GM19193 (cell line): ENCODE measurements around the gene VPS45.

ENCODE experiments used
- POLR2A ChIP-seq: IDR thresholded peaks from 4 replicates; pipeline ENCODE4 v1.6.1; 2011; ENCODE audit not compliant: insufficient read depth, insufficient read length; ENCODE audit errors: extremely low read depth

Gene VPS45

GRCh38 chr1:150094734-150095265 is 27.2 kb downstream of the VPS45 start:
- TF ChIP-seq POLR2A = no peak

- TF ChIP-seq POLR2A = no peak
These were observed 35.4 kb downstream of the VPS45 start for GRCh38 chr1:150102986-150103385.

- TF ChIP-seq POLR2A = no peak
These were observed 38.8 kb downstream of the VPS45 start for GRCh38 chr1:150106341-150106740.

- TF ChIP-seq POLR2A = no peak
These were observed 42.0 kb downstream of the VPS45 start for GRCh38 chr1:150109586-150109985.

GRCh38 chr1:150110116-150110515 is 42.5 kb downstream of the VPS45 start:
- TF ChIP-seq POLR2A = no peak

GRCh38 chr1:150111670-150112069 is 44.1 kb downstream of the VPS45 start:
- no peak for TF ChIP-seq POLR2A

- TF ChIP-seq POLR2A = no peak
These were observed 47.5 kb downstream of the VPS45 start for GRCh38 chr1:150115121-150115520.

- no peak for TF ChIP-seq POLR2A
These were observed 51.1 kb downstream of the VPS45 start for GRCh38 chr1:150118716-150119115.

GRCh38 chr1:150121236-150121862 is 53.8 kb downstream of the VPS45 start:
- no peak for TF ChIP-seq POLR2A

GRCh38 chr1:150126811-150127210 is 59.2 kb downstream of the VPS45 start:
- TF ChIP-seq POLR2A = no peak

GRCh38 chr1:150127464-150127863 is 59.9 kb downstream of the VPS45 start:
- TF ChIP-seq POLR2A = no peak

- no peak for TF ChIP-seq POLR2A
These were observed 60.3 kb downstream of the VPS45 start for GRCh38 chr1:150127868-150128267.

- no peak for TF ChIP-seq POLR2A
These were observed 64.8 kb downstream of the VPS45 start for GRCh38 chr1:150132372-150132771.

GRCh38 chr1:150134537-150134936 is 67.0 kb downstream of the VPS45 start:
- no peak for TF ChIP-seq POLR2A

- no peak for TF ChIP-seq POLR2A
These were observed 70.5 kb downstream of the VPS45 start for GRCh38 chr1:150138044-150138443.

- TF ChIP-seq POLR2A = no peak
These were observed 73.9 kb downstream of the VPS45 start for GRCh38 chr1:150141452-150141851.

- no peak for TF ChIP-seq POLR2A
These were observed 74.5 kb downstream of the VPS45 start for GRCh38 chr1:150142083-150142482.

- no peak for TF ChIP-seq POLR2A
These were observed 77.0 kb downstream of the VPS45 start for GRCh38 chr1:150144606-150145005.
